ENCODE measurements around the gene PUSL1. TPM values are rescaled to one million over a fixed set of nuclear protein-coding genes. Genes with fewer than 3 reads are reported as not detected.

Gene PUSL1
- total RNA-seq, 8 experiments from 2014 or later: 12.0 to 45.8 (median 22.4) TPM

DNA sequence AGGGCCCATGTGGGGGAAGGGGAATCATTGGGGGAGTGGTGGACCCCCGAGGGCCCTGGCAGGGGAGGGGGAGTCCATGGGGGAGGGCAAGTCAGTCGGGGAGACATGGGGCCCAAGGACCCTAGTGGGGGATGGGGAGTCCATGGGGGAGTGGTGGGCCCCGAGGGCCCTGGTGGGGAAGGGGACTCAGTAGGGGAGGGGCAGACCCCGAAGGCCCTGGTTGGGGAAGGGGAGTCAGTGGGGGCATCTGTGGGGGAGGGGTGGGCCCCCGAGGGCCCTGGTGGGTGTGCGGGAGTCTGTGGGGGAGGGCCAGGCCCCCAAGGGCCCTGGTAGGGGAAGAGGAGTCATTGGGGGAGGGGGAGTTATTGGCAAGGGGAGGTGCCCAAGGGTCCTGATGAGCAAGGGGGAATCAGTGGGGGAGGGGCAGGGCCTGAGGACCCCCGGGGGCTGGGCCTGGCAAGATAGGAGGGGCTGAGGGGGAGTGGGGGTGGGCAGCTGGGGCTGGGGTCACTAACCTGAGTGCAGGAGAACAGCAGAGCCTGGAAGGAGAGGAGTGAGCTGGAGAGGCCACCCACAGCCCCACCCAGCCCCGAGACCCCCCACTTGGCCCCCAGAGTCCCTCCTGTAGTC, 47.9 kb downstream of the PUSL1 start:
- Histone ChIP-seq H3K4me1 (replicated peaks in 1 of 2) (peaks cover 53 to 75% of the 10 kb centered on the region in 2 donors), H3K4me3 (no peak overlapping the region), H3K27ac (no peak overlapping the region)
- no CpG with 5 or more reads among the region's 8 CpGs for WGBS, 10 experiments
- ATAC-seq (replicated peaks in 6 of 8): no peak
- in situ Hi-C loops (cut with MboI; ENCODE audit: low pct_unique_long_range_greater_than_20kb in 2 of 9, low sequenced_read_pairs in 9 of 9, unreplicated experiment in 9 of 9): no loop called here

DNA sequence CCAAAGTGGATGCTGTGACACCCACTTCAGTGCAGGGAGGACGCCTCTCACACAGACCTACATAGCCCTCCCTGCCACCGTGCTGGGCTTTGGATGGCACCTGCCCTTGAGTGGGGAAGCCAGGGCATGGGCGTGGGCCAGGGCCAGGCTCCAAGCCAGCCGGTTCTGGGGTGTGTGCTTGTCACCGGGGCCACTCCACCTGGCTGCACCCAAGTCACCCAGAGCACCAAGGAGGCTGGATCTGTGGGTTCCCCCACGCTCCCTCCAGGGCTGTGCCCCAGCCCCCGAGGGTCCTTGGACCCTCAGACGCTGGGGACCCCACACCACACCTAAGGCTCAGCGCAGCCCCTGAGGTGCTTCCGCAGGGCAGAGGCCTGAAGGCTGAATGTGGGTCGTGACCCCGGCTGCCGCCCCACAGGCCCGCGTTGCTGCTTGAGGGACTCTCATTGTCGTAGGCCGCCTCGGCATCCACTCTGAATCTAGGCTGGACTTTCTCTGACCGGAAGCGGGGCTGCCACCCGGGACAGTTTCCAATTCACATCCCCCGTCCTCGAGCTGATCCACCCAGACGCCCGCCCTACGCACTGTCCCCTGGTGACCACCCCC, 48.5 kb downstream of the PUSL1 start:
- ATAC-seq (replicated peaks in 6 of 8): no peak
- 5 to 85% methylated on average over 4 to 8 of the region's 26 CpGs; no CpG with 5 or more reads in 8 of the 10 experiments for WGBS, 10 experiments
- Histone ChIP-seq H3K4me1 (replicated peaks in 1 of 2) (peaks cover 50 to 73% of the 10 kb centered on the region in 2 donors), H3K4me3 (no peak overlapping the region), H3K27ac (no peak overlapping the region)
- in situ Hi-C loops (cut with MboI; ENCODE audit: low pct_unique_long_range_greater_than_20kb in 2 of 9, low sequenced_read_pairs in 9 of 9, unreplicated experiment in 9 of 9): no loop called here

DNA sequence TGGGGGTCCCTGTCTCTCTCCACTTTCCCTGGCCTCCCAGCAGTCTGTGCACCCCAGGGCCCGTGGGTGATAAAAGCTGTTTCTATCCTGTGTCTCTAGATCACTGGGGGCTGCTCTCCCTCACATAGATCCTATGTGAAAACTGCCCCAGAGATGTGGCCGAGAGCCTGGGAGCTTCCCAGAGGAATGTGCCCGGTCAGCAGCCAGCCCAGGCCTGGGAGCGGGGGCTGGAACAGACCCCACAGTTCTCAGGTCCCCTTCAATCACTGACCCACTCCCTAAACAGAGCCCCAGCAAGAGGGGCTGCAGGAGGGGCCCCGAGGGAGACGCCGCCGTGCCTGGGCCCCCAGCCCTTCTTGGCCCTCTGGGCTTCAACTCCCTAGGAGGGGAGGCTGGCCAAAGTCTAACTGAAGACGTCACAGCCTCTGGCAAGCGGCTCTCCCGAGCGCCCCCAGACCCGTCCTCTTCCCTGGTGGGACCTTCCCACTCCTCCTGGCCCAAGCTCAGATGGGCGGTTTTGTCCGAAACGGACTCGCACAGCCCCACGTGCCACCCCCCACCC, 49.6 kb downstream of the PUSL1 start:
- in situ Hi-C loops (cut with MboI; ENCODE audit: low pct_unique_long_range_greater_than_20kb in 2 of 9, low sequenced_read_pairs in 9 of 9, unreplicated experiment in 9 of 9): no loop called here
- H3K27ac ChIP-seq: peak overlapping the region; percentile 26 to 31
- ATAC-seq (replicated peaks in 6 of 8): peak; percentile 1 to 24 (median 18)
- WGBS, 10 experiments: 0 to 60% (median 20%) methylated on average over 1 of the region's 18 CpGs; no CpG with 5 or more reads in 7 of the 10 experiments
- H3K4me1 ChIP-seq (replicated peaks in 1 of 2): peaks cover 49 to 69% of the 10 kb centered on the region in 2 donors
- H3K4me3 ChIP-seq: peak overlapping the region in 4 of 5 donors; percentile 14 to 28 (median 18)

DNA sequence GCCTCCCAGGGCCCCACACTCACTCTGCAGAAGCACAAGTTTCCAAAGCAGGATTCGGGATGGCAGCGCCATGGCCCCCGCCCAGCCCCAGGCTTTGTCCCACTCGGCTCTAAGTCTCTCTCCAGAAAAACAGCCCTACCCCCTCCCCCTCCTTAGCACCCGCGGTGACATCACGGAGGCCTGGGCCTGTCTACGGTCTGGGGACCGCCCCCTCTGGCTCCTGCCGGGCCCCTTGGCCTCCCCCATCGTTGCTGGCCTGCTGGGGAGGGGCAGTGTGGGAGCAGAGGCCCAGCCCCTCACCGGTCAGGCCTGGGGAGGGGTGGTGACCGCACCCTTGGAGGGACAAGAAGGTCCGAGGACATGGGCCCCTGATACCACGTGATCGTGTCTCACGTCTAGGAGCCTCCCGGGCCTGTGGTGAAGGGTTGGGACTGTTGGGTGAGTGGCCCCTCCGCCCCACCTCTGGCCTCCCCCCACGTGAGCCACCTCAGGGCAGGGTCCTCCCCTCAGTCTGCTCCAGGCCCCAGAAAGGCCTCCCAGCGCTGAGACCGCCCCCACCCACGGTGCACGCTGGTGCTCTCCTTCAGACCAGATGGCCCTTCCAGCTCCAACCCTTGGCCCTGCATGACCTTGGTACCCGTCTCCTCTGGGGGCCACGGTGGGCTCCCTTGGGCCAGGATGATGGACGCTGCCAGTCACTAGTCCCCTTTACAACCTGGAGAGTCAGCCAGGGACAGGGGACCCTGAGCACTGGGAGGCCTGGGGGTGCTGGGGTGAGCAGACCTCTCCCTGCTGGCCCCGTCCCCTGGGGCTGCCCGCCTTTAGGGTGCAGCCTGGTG, 50.3 kb downstream of the PUSL1 start, which contains the start of gene MXRA8:
TSS of gene MXRA8 (minus strand) at position 123 of the 839 bp plus-strand sequence. CDS start at position 72, 51 bp downstream.
- in situ Hi-C loops (cut with MboI; ENCODE audit: low pct_unique_long_range_greater_than_20kb in 2 of 9, low sequenced_read_pairs in 9 of 9, unreplicated experiment in 9 of 9): no loop called here
- Histone ChIP-seq H3K4me3 (peak within 1 kb of the TSS in 4 of 5 donors; percentile 14 to 28 (median 18)), H3K4me1 (replicated peaks in 1 of 2) (peaks cover 49 to 63% of the 10 kb centered on the region in 2 donors), H3K27ac (peak within 1 kb of the TSS; percentile 26 to 76)
- peak; percentile 38 to 77 (median 62) for ATAC-seq (replicated peaks in 6 of 8)
- 48 to 94% (median 85%) methylated on average over 2 to 7 of the region's 29 CpGs; no CpG with 5 or more reads in 7 of the 10 experiments for WGBS, 10 experiments

DNA sequence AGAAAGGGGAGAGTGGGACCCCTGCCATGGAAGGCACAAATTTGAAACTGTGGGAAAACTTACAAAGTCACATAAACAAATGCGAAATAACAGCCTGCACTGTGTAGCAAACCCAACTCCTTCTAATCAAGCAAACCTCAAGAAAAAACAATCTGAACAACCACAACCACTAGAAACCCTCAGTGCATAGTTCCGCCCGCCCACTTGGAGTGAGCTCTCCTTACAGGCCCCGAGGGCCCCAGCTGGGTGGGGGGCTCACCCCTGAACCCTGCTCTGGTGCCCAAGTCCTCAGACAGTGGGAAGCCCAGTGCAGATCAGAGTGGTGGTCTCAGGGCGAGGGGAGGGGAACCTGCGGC, 50.9 kb downstream of the PUSL1 start:
- H3K4me3 ChIP-seq: no peak overlapping the region
- 70 to 100% (median 78%) methylated on average over 1 to 4 of the region's 6 CpGs; no CpG with 5 or more reads in 6 of the 10 experiments for WGBS, 10 experiments
- in situ Hi-C loops (cut with MboI; ENCODE audit: low pct_unique_long_range_greater_than_20kb in 2 of 9, low sequenced_read_pairs in 9 of 9, unreplicated experiment in 9 of 9): no loop called here
- ATAC-seq (replicated peaks in 6 of 8): peak in 3 of 8 experiments; percentile 6 to 20 (median 9)
- H3K4me1 ChIP-seq (replicated peaks in 1 of 2): peaks cover 49 to 57% of the 10 kb centered on the region in 2 donors
- peak overlapping the region in 1 of 2 donors; percentile 76 for H3K27ac ChIP-seq

DNA sequence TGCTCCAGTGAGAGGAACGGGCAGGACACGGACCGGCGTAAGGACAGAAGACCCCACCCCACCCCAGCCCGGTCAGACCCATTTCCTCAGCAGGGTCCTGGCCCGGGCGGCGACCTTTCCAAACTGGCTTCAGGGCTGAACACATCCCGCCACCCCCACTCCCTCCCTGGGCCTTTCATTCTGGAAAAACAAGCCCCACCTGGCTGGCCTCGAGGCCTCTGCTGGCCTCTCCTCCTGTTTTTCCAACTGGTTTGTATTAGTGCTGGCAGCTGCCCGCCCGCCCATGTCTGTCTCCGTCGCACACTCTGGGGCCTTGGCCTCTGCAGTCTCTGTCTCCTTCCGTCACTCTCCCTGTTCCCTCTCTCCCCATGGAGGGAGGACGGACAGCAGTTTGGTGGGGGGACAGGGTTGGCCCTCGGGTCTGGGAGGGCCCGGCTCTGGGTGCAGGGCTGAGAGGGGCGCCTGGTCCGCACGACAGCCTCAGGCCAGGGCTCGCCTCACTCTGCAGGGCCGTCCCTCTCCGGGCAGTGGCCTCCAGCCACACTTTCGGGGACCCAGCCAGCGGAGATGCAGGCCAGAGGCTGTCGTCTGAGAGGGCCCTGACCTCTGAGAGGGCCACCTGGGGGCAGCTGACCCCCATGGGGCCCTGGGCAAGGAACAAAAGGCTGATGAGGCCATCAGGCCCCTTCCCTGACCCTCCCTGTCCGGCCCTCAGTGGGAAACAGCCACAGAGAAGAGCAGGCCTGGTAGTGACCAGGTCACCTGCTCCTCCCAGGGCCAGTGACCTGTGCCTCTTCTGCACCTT, 51.5 kb downstream of the PUSL1 start:
- 0 to 96% (median 47%) methylated on average over 3 to 5 of the region's 28 CpGs; no CpG with 5 or more reads in 5 of the 10 experiments for WGBS, 10 experiments

DNA sequence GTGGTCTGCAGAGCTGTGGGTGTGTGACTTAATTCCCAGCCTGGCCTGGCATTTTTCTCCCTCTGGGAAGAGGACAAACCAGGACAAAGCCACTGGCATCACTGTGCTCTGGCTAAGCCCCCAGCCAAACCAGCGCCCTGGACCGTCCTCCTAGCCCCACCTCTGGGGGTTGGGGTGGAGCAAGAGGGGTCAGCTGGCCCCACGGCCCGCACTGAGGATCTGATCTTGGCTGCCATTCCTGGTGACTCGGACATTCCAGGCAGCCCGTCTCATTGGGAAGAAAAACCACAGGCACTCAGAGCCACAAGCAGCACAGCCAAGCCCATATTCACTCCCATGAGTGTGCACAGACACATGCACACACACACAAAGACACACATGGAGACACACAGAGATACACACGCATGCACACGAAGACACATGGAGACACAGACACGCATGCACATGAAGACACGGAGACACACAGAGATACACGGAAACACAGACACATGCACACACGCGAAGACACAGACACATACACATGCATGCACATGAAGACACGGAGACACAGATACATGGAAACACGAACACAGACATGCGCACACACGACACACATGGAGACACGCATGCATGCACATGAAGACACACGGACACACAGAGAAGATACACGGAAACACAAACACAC, 52.2 kb downstream of the PUSL1 start:
- in situ Hi-C loops (cut with MboI; ENCODE audit: low pct_unique_long_range_greater_than_20kb in 2 of 9, low sequenced_read_pairs in 9 of 9, unreplicated experiment in 9 of 9): no loop called here
- 10 to 100% (median 76%) methylated on average over 2 to 18 of the region's 20 CpGs; no CpG with 5 or more reads in 3 of the 10 experiments for WGBS, 10 experiments
- ATAC-seq (replicated peaks in 6 of 8): peak in 4 of 8 experiments; percentile 9 to 17 (median 14)
- Histone ChIP-seq H3K27ac (peak overlapping the region; percentile 13 to 76), H3K4me1 (replicated peaks in 1 of 2) (peaks cover 49 to 50% of the 10 kb centered on the region in 2 donors), H3K4me3 (no peak overlapping the region)

More for the DNA sequence above, 51.5 kb downstream of the PUSL1 start:
- in situ Hi-C loops (cut with MboI; ENCODE audit: low pct_unique_long_range_greater_than_20kb in 2 of 9, low sequenced_read_pairs in 9 of 9, unreplicated experiment in 9 of 9): no loop called here
- peak in 5 of 8 experiments; percentile 4 to 50 (median 8) for ATAC-seq (replicated peaks in 6 of 8)
- Histone ChIP-seq H3K4me1 (replicated peaks in 1 of 2) (peaks cover 49 to 55% of the 10 kb centered on the region in 2 donors), H3K27ac (peak overlapping the region; percentile 1 to 76), H3K4me3 (no peak overlapping the region)

Other genes starting within 250 kb of the PUSL1 start
- gene RNF223, start 234.3 kb upstream of the PUSL1 start, total RNA-seq: under 1 TPM in 4 of 8 experiments, not detected in 4; 0.05 to 0.95 (median 0.13) TPM
- gene C1orf159, start 192.5 kb upstream of the PUSL1 start, total RNA-seq: 10 to 100 TPM in 3 of 8 experiments, 1 to 10 TPM in 5; 5.8 to 17.9 (median 9.7) TPM
- under 1 TPM in 2 of 8 experiments, not detected in 6; 0.43 to 0.59 TPM for gene TTLL10, start 134.7 kb upstream of the PUSL1 start, total RNA-seq
- gene TNFRSF18, start 102.0 kb upstream of the PUSL1 start, total RNA-seq: under 1 TPM in 2 of 8 experiments, not detected in 6; 0.24 to 0.49 TPM
- under 1 TPM in 6 of 8 experiments, not detected in 2; 0.18 to 1.00 (median 0.25) TPM for gene TNFRSF4, start 94.4 kb upstream of the PUSL1 start, total RNA-seq
- gene SDF4, start 76.6 kb upstream of the PUSL1 start, total RNA-seq: 100 to 1,000 TPM in 3 of 8 experiments, 10 to 100 TPM in 5; 53.9 to 202 (median 76.8) TPM
- gene B3GALT6, start 76.4 kb upstream of the PUSL1 start, total RNA-seq: 10 to 100 TPM in 7 of 8 experiments, 1 to 10 TPM in 1; 9.7 to 36.9 (median 19.7) TPM
- gene C1QTNF12, start 61.9 kb upstream of the PUSL1 start, total RNA-seq: 1 to 10 TPM in 6 of 8 experiments, under 1 TPM in 1, not detected in 1; 0.99 to 6.1 (median 1.8) TPM
- gene UBE2J2, start 34.7 kb upstream of the PUSL1 start, total RNA-seq: 10 to 100 TPM; 34.4 to 62.7 (median 46.5) TPM
- 1 to 10 TPM; 1.8 to 6.9 (median 3.2) TPM for gene SCNN1D, start 28.2 kb upstream of the PUSL1 start, total RNA-seq
- 10 to 100 TPM; 23.9 to 88.9 (median 48.9) TPM for gene ACAP3, start 667 bp upstream of the PUSL1 start, total RNA-seq
- 100 to 1,000 TPM in 4 of 8 experiments, 10 to 100 TPM in 4; 67.5 to 142 (median 103) TPM for gene INTS11, start 16.1 kb downstream of the PUSL1 start, total RNA-seq
- gene CPTP, start 16.2 kb downstream of the PUSL1 start, total RNA-seq: 10 to 100 TPM; 11.2 to 22.4 (median 13.4) TPM
- 1 to 10 TPM in 6 of 8 experiments, under 1 TPM in 2; 0.65 to 2.3 (median 1.2) TPM for gene TAS1R3, start 22.7 kb downstream of the PUSL1 start, total RNA-seq
- 10 to 100 TPM; 47.8 to 81.4 (median 56.8) TPM for gene DVL1, start 40.8 kb downstream of the PUSL1 start, total RNA-seq
- gene MXRA8, start 50.0 kb downstream of the PUSL1 start, total RNA-seq: 100 to 1,000 TPM in 2 of 8 experiments, 10 to 100 TPM in 6; 13.2 to 115 (median 34.5) TPM
- gene AURKAIP1, start 66.6 kb downstream of the PUSL1 start, total RNA-seq: 100 to 1,000 TPM in 7 of 8 experiments, 10 to 100 TPM in 1; 85.0 to 210 (median 152) TPM
- 100 to 1,000 TPM in 7 of 8 experiments, 10 to 100 TPM in 1; 99.6 to 392 (median 163) TPM for gene CCNL2, start 90.7 kb downstream of the PUSL1 start, total RNA-seq
- 100 to 1,000 TPM; 127 to 221 (median 160) TPM for gene MRPL20, start 98.7 kb downstream of the PUSL1 start, total RNA-seq
- 1 to 10 TPM in 2 of 8 experiments, under 1 TPM in 6; 0.21 to 1.9 (median 0.61) TPM for gene ANKRD65, start 112.7 kb downstream of the PUSL1 start, total RNA-seq
- 10 to 100 TPM in 2 of 8 experiments, 1 to 10 TPM in 5, under 1 TPM in 1; 0.51 to 19.5 (median 5.8) TPM for gene VWA1, start 127.1 kb downstream of the PUSL1 start, total RNA-seq
- 1 to 10 TPM in 2 of 8 experiments, under 1 TPM in 6; 0.38 to 2.1 (median 0.64) TPM for gene ATAD3C, start 141.1 kb downstream of the PUSL1 start, total RNA-seq
- gene ATAD3B, start 163.2 kb downstream of the PUSL1 start, total RNA-seq: 10 to 100 TPM; 15.2 to 66.0 (median 32.7) TPM
- gene ATAD3A, start 203.6 kb downstream of the PUSL1 start, total RNA-seq: 10 to 100 TPM; 19.8 to 65.2 (median 35.2) TPM
- 10 to 100 TPM in 5 of 8 experiments, 1 to 10 TPM in 1, under 1 TPM in 2; 0.61 to 14.0 (median 10.5) TPM for gene TMEM240, start 232.0 kb downstream of the PUSL1 start, total RNA-seq

Data from motor neuron (in vitro differentiated cells).